HG03097 (cell line): Measurements from ENCODE around the gene KANSL3.
"Not testable (repeated sequence)": the region's sequence is repeated elsewhere in the genome, so short reads cannot be mapped to it uniquely, and the experiment has no call there.

Source experiments
- ATAC-seq: cut with Tn5 transposase; IDR thresholded peaks from one replicate; pipeline ENCODE4 v1.9.1; 2021; ENCODE audit not compliant: unreplicated experiment, low FRiP score

Gene KANSL3

GRCh38 chr2:96564563-96564962 is 73.5 kb downstream of the KANSL3 start:
- no peak for ATAC-seq

- no peak for ATAC-seq
Measured at GRCh38 chr2:96564026-96564425, 74.1 kb downstream of the KANSL3 start.

GRCh38 chr2:96558485-96558884 is 79.6 kb downstream of the KANSL3 start:
- ATAC-seq: no peak

- no peak for ATAC-seq
Measured at GRCh38 chr2:96558061-96558460, 80.1 kb downstream of the KANSL3 start.

DNA sequence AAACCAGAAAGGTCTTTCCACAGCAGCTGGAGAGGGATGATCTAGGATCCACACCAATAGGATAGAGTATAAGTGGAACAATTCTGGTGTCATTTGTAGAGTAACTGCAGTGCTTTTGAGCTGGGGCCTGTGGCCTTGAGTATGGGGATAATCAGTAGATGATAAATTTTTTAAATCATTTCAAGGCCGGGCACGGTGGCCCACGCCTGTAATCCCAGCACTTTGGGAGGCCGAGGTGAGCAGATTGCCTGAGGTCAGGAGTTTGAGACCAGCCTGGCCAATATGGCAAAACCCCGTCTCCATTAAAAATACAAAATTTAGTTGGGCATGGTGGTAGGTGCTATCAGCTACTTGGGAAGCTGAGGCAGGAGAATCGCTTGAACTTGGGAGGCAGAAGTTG is 80.7 kb downstream of the KANSL3 start:
- ATAC-seq: not testable (repeated sequence)

DNA sequence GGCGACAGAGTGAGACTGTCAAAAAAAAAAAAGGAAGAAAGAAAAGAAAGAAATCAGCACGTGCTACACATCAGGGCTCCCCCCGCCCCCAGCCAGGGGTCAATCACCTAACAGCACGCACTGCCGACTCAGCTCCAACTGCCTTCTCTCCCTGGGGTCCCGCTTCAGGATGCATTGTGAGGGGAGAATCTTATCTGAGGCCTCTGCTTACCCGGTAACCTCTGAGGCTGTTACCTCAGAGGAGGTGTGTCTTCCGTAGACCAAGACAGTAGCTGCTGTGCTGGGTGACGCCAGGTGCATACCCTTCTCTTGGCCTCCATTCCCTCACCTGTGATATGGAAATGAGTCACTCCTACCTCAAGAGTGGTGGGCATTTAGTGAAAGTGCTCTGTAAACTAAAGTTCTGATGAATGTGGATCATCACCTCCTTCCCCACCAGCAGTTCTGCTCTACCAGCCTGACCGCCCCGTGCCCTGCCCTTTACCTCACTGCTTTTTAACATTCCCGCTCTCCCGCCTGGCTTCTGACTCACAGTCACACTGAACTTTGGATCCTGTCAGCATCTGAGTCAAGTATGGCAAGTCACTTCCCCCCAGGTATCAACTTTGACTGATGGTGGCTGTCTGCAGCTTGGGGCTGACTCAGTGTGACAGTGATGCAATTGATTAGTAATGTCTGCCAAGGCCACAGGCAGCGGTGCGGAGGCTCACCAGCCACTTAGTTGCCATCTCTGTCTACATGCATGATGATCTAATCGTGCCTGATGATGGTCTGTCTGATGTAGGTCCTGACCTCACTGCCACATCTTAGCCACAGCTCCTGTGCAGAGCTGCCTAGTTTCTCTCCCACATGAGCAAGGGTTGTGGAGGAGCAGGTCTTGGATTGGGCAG is 81.4 kb downstream of the KANSL3 start:
- no peak for ATAC-seq

DNA sequence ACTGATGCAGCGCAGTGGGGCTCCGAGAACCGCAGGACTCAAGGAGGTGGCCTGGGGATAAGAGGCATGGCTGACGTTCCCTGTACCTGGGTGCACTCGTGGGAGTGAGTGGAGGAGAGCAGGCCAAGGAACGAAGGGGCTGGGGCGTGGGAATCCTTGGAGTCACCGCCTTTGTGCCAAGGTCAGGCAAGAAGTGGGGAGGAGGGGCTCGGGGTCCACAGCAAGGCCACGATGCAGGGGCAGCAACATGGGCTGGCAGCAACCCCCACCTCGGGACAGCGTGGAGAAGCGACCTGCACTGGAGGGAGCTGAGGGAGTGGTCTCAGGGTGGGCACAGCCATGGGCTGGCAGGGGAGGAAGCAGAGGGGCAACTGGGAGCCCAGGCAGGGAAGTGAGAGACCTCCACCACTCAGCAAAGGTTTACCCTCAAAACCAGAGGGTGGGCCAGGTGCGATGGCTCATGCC is 82.9 kb downstream of the KANSL3 start:
- no peak for ATAC-seq

- no peak for ATAC-seq
Measured at GRCh38 chr2:96554293-96555145, 83.6 kb downstream of the KANSL3 start.

DNA sequence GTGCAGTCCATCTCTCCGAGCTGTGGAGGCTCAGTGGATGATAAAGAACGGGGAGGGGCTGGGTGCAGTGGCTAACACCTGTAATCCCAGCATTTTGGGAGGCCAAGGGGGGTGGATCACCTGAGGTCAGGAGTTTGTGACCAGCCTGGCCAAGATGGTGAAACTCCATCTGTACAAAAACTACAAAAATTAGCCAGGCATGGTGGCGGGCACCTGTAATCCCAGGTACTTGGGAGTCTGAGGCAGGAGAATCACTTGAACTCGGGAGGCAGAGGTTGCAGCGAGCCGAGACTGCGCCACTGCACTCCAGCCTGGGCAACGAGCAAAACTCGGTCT is 84.2 kb downstream of the KANSL3 start:
- ATAC-seq: not testable (repeated sequence)

DNA sequence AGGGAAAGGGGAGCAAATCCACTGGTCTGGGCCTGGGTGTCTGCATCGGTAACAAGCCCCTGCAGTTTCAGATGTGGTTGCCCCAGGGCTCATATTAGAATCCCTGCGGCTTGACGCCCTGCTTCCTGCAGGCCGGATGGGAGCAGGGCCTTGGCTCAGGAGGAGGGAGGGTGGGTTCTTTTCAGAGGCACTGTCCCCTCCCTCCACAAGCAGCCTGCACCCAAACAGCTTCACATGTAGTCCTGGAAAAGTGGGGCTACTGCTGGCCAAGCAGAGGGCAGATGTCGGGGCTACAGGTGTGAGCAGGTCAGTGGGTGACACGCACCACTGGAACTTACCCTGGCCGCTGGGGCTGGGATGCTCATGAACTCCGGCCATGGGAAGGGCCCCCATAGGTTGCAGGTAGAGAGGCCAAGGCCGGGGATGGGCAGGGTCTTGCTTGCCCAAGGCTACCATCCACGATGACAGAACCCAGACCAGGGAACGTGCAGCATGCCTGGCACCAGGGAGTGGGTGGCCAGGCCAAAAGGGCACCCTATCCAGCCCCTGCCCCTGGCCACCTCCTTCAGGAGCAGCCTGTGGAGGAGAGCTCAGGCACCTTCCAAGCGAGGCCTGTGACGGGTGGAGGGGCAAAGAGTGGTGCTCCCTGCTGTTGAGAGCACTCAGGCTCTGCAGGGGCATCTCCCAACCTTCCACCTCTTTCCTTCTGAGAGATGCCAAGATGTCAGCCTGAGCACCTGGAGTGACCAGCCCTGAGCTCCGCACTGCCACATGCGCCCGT is 84.7 kb downstream of the KANSL3 start:
- ATAC-seq: no peak

- ATAC-seq: no peak
Measured at GRCh38 chr2:96552315-96553175, 85.6 kb downstream of the KANSL3 start.

DNA sequence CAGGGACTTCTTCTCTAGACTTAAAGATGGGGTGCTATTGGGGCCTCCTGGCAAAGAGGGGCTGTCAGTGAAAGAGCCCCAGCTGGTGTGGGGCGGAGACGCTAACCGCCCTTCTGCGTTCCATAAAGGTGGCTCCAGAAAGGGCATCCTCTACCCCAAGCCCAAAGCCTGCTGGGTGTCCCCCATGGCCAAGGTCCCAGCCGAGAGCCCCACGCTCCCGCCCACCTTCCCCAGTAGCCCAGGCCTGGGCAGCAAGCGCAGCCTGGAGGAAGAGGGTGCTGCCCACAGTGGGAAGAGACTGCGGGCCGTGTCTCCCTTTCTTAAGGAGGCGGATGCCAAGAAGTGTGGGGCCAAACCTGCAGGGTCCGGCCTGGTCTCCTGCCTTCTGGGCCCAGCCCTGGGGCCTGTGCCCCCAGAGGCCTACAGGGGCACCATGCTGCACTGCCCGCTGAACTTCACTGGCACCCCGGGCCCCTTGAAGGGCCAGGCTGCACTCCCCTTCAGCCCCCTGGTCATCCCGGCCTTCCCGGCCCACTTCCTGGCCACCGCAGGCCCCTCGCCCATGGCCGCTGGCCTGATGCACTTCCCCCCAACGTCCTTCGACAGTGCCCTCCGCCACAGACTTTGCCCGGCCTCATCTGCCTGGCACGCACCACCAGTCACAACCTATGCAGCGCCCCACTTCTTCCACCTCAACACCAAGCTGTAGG is 86.4 kb downstream of the KANSL3 start:
- no peak for ATAC-seq

DNA sequence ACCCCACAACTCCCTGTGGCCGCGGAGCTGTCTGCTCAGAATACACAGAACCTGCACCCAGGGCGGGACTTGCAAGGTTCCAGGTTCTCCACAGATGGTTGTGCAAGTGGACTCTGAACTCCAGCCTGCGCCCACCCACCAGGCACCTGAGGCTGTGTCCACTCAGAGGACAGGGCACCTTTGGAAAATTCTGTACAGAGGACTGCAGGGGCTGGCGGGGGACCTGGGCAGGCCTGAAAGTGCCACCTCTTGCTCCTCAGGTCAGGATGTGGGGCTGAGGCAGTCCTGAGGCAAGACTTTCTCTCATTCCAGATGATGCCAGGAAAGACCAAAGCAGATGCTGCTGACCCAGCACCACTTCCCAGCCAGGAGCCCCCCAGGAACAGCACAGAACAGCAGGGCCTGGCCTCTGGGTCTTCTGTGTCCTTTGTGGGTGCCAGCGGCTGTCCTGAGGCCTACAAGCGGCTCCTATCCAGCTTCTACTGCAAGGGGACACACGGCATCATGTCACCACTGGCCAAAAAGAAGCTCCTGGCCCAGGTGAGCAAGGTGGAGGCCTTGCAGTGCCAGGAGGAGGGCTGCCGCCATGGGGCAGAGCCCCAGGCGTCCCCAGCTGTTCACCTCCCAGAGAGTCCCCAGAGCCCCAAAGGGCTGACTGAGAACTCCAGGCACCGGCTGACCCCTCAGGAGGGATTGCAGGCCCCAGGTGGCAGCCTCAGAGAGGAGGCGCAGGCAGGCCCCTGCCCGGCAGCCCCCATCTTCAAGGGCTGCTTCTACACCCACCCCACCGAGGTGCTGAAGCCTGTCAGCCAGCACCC is 87.1 kb downstream of the KANSL3 start:
- no peak for ATAC-seq

GRCh38 chr2:96549967-96550786 is 87.9 kb downstream of the KANSL3 start:
- no peak for ATAC-seq

DNA sequence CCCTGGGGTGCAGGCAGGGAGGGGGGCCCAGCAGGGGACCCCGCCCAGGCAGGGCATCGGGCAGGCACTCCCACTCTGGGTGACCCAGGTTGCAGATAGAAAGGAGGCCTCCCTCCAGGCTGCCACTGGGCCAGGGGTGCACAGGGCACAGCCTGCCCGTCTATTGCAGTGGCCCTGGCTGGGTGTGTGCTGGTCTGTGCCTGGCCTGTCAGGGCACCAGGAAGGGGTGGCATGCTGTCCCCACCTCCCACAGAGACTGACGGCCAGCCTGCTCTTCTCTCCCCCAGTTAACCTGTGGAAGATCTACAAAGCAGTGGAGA is 88.7 kb downstream of the KANSL3 start:
- no peak for ATAC-seq

DNA sequence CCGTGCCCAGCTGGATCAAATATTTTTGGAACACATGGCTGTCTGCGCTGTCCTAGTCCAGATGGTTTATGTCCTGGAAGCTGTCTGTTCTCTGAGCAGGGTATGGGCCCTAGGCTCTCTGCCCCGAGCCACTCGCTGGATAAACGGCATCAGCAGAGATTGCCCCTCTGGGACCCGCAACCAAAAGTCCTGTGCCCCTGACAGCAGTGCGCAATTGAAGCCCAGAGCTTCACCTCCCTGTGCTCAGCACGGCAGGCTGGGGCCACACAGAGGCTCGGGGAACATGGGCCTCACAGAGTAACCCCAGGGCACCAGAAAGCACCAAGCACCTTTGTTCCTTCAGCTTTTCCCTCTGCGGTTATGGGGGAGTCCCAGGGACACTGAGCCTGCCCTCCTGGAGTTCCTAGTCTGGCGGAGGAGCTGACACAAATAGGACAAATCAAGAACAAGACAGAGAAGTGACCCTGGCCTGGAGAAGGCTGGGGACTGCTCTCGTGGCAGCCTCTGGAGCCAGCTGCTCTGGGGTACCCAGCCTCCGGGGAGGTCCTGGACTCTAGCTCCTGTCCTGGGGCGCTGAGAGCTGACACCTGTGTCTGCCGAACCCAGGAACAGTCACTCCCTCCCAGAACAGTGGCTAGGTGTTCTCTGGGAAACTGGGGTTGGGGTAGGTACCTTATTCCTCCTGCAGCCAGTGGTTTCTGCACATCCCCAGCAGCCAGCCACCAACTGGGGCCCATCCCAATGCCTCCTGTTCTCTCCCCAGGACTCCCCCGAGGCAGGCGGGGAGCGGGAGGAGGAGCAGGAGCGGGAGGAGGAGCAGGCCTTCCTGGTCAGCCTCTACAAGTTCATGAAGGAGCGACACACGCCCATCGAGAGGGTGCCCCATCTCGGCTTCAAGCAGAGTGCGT is 89.3 kb downstream of the KANSL3 start:
- no peak for ATAC-seq

DNA sequence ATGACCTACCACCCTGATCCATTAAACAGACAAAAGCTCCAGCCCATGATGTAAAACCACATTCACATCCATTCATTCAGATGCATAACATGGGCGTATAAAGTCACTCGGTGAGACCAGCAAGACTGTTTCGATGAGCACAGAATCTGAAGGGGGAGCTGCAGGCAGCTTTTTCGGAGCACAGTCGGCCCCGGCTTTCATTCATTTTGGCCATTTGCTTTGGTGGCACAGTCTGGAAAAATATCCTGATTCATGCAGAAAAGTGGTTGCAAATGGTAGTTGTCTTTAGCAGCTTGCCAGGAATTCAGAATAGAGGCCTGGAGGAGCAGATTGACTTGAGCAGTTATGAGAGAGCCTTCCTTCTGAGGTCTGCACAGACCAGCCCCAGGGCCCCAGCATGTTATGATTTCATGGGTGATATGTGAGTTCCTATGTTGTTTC is 90.4 kb downstream of the KANSL3 start:
- ATAC-seq: no peak
